EL (cell line): ENCODE measurements around the gene DLX2.
"Not testable (repeated sequence)": the region's sequence is repeated elsewhere in the genome, so short reads cannot be mapped to it uniquely, and the experiment has no call there.

ENCODE experiments used
- DNase-seq: peaks from one replicate; pipeline ENCODE4 v3.0.0-alpha.2; 2016

DLX2 gene

DNA sequence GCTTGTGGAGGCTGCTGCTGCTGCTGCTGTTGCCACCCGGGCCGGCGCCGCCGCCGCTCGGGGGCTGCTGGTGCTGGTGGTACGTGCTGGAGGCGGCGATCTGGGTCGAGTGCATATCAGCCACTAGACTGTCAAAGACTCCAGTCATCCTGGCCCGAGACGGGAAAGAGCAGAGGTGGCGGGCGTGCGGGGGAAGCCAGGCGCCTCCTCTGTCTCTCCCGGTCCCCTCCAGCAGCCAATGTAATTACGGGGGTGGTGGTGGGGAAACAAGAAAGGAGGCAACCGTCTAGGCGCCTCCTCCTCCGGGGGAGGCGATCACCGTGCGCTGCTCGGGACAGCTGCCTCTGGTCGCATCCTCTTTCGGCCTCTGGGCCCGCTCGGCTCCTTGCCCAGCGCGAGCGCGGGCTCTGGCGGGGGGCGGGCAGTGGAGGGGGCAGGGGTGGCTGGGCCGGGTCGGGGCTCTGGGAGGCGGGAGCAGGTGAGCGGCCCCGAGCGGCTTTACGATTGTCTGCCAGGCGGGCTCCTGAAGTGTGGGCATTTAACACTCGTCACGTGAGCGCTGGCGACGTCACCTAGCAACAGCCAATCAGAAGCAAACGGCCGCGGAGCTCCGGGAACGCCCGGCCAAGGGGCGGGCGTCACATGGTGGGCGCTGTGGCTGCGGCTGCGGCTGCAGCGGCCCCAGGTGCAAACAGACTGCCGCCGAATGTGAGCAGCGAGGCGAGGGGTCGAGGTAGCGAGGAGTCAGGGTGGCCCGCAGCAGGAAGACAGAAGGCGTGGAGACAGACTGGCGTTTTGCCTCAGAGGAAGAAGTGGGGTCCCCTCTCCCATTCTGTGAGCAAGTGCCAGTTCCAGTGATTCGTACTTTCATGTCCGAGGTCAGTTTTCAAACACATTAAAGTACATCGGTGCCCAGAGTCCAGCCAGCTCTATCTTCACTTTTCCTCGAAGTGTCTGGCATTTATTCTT is at the start of gene DLX2:
TSS of gene DLX2 (minus strand) at position 510 of the 969 bp plus-strand sequence. CDS start at position 148, 362 bp downstream.
- peak; percentile 94 for DNase-seq

DNA sequence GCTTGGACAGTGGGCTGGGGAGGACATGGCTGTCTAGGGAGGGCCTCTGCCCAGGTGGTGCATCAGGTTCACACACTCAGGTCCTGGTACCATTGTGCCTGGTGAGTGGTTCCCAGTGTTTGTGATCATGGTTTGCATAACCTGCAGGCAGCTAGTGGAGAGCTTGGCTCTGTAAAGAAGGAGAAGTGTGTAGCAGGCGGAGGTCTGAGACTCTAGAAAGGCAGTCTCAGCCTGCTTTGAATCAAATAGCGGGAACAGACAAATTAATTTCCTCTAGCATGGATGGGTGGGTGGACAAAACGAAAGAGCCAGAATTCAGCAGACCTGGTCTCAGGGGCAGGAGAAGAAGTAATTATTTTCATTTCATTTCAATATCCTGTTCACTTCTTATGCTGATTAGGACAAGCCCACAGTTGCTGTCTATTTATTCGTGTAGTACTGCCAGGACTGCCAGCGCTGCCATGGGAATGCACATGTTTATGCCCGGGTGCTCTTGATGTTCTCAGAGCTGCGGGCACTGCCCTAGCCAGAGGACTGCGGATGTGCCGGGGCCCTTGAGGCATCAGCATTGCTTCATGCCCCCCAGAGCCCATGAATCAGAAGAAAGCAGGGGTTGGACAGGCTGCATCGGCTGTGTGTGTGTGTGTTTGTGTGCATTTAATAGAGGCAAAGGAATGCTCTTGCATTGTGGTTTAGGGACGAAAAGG is 45.4 kb upstream of the DLX2 start:
- peak; percentile 52 for DNase-seq

DNA sequence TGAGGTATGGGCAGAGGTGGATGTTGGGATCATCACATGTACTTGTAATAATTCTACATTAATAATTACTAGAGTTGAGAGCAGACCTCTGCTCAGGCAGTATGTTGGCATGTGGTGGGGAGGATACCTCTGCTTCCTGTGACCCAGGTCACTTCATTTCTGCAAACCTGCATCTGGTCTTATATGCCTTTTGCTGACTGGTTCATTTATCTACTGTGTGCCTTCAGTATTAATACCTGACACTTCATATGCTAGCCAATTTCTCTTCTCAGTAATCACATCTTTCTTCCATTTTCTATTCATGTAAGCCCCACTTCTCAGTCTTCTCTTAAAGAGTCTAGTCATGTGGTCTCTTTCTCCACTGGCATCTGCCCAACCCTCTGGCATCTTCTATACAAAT is 41.1 kb upstream of the DLX2 start:
- DNase-seq: no peak

DNA sequence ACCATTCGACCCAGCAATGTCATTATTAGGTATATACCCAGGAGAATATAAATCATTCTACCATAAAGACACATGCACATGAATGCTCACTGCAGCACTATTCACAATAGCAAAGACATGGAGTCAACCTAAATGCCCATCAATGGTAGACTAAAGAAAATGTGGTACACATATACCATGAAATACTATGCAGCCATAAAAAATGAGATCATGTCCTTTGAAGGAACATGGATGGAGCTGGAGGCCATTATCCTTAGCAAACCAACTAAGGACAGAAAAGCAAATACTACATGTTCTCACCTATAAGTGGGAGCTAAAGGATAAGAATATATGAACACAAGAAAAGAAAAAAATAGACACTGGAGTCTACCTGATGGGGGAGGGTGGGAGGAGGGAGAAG is 36.0 kb upstream of the DLX2 start:
- DNase-seq: not testable (repeated sequence)

DNA sequence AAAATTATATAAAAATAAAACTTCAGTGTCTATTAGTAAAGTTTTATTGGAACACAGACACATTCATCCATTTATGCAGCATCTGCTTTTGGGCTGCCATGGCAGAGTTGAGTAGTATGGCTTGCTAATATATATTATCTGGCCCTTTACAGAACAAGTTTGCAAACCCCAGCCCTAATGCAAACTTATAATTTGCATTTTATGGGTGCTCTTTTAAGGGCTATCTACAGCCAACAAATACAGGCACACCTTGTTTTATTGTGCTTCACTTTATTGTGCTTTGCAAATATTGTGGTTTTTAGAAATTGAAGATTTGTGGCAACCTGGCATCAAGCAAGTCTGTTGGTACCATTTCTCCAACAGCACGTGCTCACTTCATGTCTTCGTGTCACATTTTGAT is 35.2 kb upstream of the DLX2 start:
- no peak for DNase-seq

DNA sequence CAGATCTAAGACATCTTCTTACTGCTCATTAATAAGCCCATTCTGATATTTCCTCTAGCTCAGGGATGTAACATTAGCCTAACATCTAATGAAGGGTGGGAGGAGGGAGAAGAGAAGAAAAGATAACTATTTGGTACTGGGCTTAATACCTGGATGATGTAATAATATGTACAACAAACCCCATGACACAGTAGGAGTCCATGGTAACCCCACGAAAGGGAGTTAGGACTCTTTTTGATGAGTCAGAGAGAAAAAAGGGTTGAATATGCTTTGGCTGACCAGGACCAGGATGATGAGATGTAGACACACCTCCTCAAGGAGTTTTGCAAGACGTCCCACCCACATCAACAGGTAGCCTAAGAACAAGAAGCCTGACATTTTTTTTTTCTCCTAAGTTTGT is 34.4 kb upstream of the DLX2 start:
- DNase-seq: no peak

DNA sequence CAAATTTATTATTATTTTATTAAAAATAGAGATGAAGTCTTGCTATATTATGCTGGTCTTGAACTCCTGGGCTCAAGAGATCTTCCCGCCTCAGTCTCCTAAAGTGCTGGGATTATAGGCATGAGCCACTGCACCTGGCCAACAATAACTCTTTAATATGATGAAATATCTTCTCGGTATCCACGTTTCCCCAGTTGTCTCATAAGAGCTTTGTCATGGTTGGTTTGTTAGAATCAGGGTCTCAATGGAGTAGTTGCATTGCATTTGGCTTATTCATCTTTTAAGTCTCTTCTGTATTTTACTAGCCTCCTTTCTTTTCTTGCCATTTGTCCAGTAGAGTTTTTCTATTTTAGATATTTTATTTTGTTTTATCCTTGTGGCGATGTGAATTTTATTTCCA is 32.7 kb upstream of the DLX2 start:
- no peak for DNase-seq

DNA sequence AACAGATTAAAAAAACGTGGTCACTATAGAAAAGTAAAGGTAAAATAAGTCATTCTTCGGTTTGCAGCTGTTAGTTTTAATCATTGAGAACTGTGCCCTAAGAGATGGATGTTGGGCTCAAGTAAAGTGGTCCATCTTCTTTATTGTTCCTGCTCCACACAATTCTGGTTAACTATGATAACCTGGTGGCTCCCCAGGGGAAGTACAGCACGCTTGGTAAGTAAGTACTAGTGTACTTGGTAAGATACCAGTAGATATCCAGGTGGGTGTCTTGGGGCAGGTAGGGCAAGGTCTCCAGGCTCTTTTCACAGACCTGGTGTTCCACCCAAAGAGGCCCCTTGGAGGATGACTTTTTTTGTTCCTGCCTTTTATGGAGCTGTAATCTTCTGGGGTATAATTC is 31.6 kb upstream of the DLX2 start:
- DNase-seq: no peak

DNA sequence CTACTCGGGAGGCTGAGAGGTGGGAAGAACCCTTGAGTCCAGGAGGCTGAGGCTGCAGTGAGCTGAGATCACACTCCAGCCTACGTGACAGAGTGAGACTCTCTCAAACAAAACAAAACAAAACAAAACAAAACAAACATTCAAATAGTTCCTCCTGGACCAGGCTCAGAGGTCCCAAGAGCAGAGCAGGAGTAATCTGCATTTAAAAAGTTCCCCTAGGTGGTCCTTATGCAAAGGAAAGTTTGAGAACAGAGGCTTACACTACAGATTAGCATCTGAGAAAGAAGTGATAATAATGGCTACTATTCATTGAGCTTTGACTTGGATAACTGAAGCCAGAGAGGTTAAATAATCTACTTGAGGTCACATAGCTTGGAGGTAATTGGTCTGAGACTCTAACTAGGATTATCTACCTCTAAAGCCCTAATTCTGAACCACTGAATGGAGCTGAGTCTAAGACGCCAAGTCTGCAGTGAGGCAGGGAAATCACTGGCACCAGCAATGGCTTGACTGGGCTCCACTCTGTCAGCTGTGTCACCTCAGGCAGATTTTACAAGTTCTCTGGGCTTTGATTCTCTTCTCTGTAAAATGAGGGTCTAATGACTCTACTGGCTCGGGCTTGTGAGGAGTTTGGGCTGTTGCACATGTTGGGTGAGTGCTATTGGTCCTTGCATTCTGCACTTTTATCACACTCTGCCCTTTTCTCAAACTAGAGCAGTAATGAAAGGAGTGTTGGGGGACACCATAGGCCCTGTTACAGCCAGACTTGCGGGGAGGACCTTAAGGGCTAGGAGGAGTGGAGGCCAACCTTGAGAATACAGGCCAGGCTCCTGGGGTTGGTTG is 29.2 kb upstream of the DLX2 start:
- DNase-seq: no peak

DNA sequence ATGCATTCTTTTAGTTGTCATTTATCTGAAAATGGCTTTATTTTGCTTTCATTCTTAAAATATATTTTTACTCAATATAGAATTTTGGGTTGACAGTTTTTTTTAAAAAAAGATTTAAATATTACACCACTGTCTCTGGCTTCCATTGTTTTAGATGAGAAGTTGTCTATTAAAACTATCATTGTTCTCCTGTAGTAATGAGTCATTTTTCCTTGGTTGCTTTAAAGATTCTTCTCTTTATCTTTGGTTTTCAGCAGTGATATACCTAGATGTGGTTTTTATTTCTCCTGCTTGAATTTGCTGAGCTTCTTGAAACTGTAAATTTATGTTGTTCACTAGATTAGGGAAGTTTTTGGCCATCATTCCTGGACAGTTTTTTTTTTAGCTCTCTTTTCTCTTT is 26.7 kb upstream of the DLX2 start:
- DNase-seq: no peak

DNA sequence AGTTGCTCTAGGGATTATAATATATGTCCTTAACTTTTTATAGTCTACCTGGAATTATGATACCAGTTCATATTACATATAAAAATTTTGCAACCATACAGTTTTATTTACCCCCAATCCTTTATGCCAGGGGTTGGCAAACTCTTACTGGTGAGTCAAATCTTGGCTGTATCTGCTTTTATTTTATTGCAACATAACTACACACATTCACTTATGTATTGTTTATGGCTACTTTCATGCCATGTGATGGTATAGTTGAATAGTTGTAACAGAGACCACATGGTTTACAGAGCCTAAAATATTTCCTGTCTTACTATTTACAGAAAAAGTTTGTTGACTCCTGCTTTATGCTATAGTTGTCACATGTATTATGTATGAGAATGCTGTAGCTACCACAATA is 25.8 kb upstream of the DLX2 start:
- DNase-seq: no peak

DNA sequence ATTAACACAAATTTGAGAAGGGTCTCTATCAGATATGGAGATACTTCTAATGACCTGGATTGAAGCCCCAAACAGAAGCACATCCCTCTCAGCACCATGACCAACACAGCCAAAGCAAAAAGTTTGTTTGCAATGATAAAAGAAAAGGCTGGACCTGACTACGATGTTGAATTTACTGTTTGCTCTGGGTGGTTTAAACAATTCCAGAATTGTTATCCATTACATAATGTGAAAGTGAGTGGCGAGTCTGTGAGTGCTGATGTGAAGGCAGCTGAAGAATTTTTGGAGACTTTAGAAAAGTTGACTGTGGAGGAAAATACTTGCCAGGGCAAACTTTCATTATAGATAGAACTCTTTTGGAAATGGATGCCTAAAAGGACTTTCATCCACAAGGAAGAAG is 17.4 kb upstream of the DLX2 start:
- DNase-seq: no peak

DNA sequence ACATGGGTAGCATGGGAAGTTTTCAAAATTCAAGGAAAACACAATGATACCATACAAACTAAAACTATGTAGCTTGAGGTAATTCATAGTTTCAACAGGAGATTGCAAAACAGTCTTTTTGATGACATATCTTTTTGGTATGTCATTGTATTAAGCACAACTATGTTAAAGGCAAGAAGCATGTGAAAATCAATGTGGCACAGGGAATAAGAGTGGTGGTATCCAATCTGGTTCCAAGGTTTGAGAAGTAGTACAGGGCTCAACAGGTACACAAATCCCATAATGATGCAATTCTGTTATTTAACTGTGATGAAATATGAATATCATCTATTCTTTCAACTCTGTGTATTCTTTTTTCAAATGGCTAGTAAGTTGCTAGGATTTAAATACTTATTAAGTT is 16.4 kb upstream of the DLX2 start:
- peak; percentile 81 for DNase-seq

DNA sequence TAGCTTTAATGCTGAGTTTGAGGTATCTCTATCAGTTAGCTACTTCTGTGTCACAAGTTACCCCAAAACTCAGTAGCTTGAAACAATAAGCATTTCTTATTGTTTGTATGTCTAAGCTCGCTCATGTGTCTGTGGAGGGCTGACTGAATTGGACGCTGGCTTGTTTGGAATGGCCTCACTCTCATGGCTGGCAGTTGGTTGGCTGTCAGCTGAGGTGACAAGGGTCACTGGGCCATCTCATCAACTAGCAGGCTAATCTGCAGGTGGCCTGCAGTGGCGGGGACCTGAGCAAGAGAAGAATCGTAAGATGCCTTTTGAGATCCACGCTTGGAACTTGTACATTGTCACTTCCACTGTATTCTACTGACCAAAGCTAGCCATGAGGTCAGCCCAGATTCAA is 13.4 kb upstream of the DLX2 start:
- no peak for DNase-seq

DNA sequence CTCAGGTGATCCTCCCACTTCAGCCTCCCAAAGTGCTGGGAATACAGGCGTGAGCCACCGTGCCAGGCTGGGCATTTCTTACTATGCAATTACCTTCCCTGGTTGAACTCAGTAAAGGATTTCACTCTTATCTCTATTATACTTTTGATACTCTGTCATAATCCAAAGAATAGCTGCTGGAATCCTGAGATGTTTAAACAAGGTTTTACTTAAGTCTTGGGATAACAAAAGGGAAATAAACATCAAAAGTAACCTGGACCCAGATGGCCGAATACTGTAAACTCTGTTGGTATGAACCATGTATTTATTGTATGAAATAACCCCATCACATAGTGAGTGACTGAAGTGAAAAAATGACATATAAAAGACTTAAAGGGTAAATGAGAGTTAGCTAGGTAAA is 11.9 kb upstream of the DLX2 start:
- no peak for DNase-seq

DNA sequence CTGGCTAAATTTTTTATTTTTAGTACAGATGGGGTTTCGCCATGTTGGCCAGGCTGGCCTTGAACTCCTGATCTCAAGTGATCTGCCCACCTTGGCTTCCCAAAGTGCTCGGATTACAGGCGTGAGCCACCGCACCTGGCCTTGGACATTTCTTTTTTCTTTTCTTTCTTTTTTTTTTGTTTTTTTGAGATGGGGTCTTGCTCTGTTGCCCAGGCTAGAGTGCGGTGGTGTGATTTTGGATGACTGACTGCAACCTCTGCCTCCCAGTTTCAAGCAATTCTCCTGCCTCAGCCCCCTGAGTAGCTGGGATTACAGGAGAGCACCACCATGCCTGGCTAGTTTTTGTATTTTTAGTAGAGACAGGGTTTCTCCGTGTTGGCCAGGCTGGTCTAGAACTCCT is 11.5 kb upstream of the DLX2 start:
- not testable (repeated sequence) for DNase-seq

DNA sequence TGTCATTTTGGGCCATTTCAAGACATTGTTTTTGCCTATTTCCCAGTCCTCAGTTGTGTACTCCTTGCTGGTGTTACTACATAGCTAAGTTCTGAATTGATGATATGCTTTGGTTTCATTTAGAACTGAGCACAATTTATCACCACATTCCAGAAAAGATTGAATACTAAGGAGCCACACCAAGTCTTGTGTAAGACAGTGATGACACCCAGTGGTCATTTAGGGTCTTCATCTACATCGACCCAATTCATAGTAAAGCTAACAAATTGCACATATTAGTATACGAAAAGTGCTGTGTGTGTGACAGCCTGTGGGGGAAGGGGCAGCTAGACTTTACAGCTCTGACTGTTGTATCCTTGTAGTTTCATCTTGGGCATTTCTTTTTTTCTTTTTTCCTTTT is 10.9 kb upstream of the DLX2 start:
- DNase-seq: peak; percentile 65

DNA sequence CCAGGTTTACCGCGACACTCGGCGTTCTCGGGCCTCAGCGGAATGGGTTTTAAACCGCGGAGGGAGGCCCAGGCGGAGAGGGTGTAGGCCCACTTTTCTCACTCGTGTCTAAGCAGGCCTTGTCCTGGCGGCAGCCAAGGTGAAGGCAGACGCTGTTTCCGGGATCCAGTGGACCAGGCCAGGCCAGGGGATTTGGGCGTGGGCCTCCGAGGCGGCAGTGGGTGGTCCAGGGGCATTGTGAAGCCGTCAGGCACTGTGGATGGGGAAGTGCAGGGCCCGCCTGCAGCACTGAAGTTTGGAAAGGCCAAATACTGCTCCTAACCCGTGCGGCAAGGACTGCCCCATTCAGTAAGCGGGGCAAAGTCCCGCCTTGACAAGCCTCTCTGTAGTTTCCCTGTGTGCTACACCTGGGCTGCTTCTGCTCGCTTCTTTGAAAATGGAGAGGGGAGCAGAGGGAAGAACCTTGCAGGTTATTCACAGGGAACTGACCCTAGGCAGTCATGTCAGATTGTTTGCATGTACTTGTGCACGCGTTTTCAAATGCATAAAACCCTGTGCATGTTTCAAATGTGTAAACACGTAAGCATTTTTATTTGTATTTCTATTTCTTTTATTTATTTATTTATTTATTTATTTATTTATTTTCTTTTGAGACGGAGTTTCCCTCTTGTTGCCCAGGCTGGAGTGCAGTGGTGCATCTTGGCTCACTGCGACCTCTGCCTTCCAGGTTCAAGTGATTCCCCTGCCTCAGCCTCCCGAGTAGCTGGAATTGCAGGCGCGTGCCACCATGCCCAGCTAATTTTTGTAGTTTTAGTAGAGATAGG is 7.5 kb upstream of the DLX2 start:
- DNase-seq: no peak

DNA sequence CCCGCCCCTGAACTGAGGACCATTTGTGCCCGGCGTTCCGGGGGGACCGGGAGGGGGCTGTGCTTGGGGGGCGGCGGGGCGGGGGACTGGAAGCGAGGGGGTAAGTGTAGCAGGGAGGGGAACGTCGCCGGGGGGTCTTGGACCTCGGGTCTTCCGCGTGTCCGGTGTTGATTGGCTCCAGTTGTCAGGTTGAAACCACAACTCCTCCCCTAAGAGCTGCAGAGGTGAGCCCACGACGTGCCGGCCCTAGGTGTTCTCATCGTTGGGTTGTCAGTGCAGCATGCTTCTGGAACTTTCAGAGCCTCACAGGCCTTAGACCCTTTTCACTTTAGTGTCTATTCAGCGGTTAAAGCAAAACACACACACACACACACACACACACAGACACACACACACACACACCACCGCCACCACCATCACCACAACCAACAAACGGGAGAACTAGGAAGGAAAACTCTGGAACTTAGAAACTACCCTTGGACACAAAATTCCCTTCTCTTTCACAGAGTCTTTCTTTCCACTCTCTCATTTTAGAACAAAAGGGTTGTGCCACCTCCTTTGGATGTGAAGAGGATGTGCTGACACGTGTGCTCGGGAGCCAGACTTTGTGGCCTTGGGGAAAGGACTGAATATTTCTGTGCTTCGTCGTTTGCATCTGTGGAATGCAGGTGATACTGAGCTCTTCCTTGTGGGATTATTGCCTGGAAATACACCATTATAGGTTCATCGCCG is 6.7 kb upstream of the DLX2 start:
- no peak for DNase-seq

DNA sequence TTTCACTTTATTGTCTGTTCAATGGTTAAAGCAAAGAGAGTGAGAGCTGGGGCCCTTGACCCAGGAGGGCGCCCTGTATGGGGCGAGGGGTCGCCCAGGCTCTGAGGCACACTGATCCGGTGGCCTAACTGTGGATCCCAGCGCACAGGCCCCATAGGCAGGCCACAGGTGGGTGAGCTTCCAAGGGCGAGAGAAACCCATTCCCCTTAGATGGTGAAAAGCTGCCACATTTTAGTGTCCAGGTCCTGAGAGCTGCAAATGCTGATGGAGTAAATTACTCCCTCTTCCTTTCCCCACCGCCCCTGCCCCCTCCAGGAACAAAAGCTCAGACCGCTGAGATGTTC is 5.9 kb upstream of the DLX2 start:
- no peak for DNase-seq

DNA sequence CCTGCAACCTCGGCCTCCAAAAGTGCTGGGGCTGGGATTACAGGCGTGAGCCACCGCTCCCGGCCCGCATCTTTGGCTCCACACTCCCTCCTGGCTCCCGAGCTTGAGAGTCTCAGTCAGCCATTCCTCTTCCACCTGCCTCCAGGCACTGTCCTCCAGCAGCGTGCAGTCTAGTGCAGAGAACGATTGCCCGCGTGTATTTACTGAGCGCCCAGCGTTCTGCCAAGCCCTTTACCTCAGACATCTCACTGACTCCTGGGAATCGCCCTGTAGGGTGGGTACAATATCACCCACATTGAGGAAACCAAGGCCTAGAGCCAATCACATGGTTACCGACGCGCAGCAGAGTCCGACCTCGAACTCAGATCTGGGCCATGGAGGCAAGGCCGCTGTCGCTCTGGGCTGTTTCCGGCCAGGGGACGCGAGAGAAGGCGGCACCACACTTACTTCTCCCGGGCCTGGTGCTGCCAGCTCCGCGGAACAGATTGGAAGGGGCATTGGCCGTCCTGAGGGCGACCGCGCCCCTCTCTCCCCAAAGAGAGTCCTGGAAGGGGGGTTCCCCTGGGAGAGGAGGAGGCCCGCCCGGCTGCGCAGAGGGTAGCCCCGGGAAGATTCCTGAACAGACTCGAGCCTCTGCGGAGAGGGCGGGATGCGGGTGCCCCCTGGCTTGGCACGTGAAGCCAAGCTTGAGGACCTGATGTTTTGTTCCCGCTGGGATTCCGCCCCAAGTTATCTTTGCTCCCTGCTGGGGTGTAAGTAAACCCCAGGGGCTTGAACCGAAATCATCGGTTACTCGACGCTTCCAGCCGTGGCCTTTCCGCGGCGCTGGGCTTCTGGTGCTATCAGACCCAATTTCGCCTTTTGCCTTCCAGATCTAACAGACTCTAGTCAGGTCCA is 5.2 kb upstream of the DLX2 start:
- DNase-seq: no peak
